Measurements from ENCODE around the gene MELTF.

DNA sequence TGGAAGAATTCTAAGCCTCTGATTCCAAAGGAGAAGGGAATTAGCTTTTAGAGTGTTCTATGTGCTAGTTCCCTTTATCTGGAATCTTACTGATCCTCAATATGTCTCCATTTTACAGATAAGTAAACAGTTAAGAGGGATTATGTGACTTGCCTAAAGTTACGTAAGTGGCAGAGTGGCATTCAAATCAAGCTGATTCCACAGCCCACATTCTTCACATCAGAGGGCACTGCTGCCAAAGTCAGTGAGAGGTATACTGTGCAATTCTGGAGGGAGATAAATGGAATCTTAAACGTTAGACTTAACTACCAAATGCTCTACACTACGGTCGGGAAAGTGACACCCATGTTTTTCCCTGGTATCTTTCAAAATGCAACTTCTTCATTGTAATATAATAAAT, 11.0 kb upstream of the MELTF start:
- TF ChIP-seq, protein P1, sequence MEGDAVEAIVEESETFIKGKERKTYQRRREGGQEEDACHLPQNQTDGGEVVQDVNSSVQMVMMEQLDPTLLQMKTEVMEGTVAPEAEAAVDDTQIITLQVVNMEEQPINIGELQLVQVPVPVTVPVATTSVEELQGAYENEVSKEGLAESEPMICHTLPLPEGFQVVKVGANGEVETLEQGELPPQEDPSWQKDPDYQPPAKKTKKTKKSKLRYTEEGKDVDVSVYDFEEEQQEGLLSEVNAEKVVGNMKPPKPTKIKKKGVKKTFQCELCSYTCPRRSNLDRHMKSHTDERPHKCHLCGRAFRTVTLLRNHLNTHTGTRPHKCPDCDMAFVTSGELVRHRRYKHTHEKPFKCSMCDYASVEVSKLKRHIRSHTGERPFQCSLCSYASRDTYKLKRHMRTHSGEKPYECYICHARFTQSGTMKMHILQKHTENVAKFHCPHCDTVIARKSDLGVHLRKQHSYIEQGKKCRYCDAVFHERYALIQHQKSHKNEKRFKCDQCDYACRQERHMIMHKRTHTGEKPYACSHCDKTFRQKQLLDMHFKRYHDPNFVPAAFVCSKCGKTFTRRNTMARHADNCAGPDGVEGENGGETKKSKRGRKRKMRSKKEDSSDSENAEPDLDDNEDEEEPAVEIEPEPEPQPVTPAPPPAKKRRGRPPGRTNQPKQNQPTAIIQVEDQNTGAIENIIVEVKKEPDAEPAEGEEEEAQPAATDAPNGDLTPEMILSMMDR (IDR thresholded peaks at IDR 0.05) = no peak
- no peak for TF ChIP-seq EZH2 (IDR thresholded peaks at IDR 0.05; ENCODE audit: borderline replicate concordance, insufficient read depth, low read depth, low read length, poor library complexity, severe bottlenecking)
